OCI-LY7 (cell line): ENCODE data around the gene SLC19A1. TPM values are rescaled to one million over a fixed set of nuclear protein-coding genes. Genes with fewer than 3 reads are reported as not detected.

ENCODE experiments used
- BruUV-seq: library from RNA; stranded (reverse); fragments of 400-500 nt; replicated peaks from 2 replicates; lab custom pipeline; 2021; lab: Mats Ljungman, UMichigan
- CTCF ChIA-PET: fragments of 300-600 bp; sonication (Branson Sonifier 250); formaldehyde crosslinking; loops from one replicate; lab custom pipeline; 2022; ENCODE audit warnings: antibody characterized with exemption; ENCODE audit not compliant: unreplicated experiment; lab: Charles Lee
- POLR2A ChIA-PET: fragments of 300-600 bp; sonication (Branson Sonifier 250); formaldehyde crosslinking; loops from one replicate; lab custom pipeline; 2022; ENCODE audit warnings: antibody characterized with exemption; lab: Charles Lee
- DNase-seq: peaks from one replicate; pipeline ENCODE4 v3.0.0-alpha.2; 2015; ENCODE audit warnings: low spot score
- H2AFZ ChIP-seq: fragments of 200-600 bp; sonication (generic), shearing (Covaris generic); 2 replicates; pipeline ENCODE4 v1.6.1; 2014; ENCODE audit warnings: mild to moderate bottlenecking, antibody characterized with exemption, low read length, moderate library complexity
- H3K27ac ChIP-seq: fragments of 200-600 bp; sonication (generic); 2 replicates; pipeline ENCODE4 v1.5.1; 2014; ENCODE audit warnings: mixed run types, low read depth, mild to moderate bottlenecking, moderate library complexity, low read length, inconsistent platforms; ENCODE audit not compliant: poor library complexity, severe bottlenecking
- H3K36me3 ChIP-seq: fragments of 200-600 bp; sonication (generic); 2 replicates; pipeline ENCODE4 v1.6.1; 2014; ENCODE audit warnings: mild to moderate bottlenecking, antibody characterized with exemption, low read length, moderate library complexity, mixed read lengths; ENCODE audit not compliant: insufficient read depth
- H3K4me1 ChIP-seq: fragments of 200-600 bp; sonication (generic); 2 replicates; pipeline ENCODE4 v1.5.1; 2014; ENCODE audit warnings: mild to moderate bottlenecking, low read length; ENCODE audit not compliant: insufficient read depth, poor library complexity, severe bottlenecking
- H3K4me2 ChIP-seq: fragments of 200-600 bp; sonication (generic); 2 replicates; pipeline ENCODE4 v1.6.1; 2014; ENCODE audit warnings: mild to moderate bottlenecking, low read length
- H3K4me3 ChIP-seq: fragments of 200-600 bp; sonication (generic); 2 replicates; pipeline ENCODE4 v1.5.1; 2014; ENCODE audit warnings: mild to moderate bottlenecking, low read depth, low read length; ENCODE audit not compliant: poor library complexity, severe bottlenecking
- H3K79me2 ChIP-seq: fragments of 200-600 bp; sonication (generic); 2 replicates; pipeline ENCODE4 v1.6.1; 2016; ENCODE audit warnings: low read depth, mild to moderate bottlenecking, low read length, moderate library complexity, mixed read lengths; ENCODE audit not compliant: insufficient read depth
- H3K9me2 ChIP-seq: fragments of 200-600 bp; sonication (generic); 2 replicates; pipeline ENCODE4 v1.6.1; 2016; ENCODE audit warnings: mild to moderate bottlenecking, low read length, mixed read lengths; ENCODE audit not compliant: insufficient read depth
- H3K9me3 ChIP-seq: fragments of 200-600 bp; sonication (generic); 2 replicates; pipeline ENCODE4 v1.6.1; 2014; ENCODE audit warnings: mild to moderate bottlenecking, mixed run types, low read length, mixed read lengths
- H4K20me1 ChIP-seq: fragments of 200-600 bp; sonication (generic); 2 replicates; pipeline ENCODE4 v1.6.1; 2014; ENCODE audit warnings: mild to moderate bottlenecking, antibody characterized with exemption, low read length, moderate library complexity, mixed read lengths; ENCODE audit not compliant: insufficient read depth
- EZH2phosphoT487 ChIP-seq: fragments of 200-600 bp; sonication (generic); IDR thresholded peaks from 2 replicates; pipeline ENCODE4 v1.6.1; 2018; ENCODE audit warnings: low read depth, borderline replicate concordance, mild to moderate bottlenecking, mixed run types, antibody characterized with exemption, low read length, moderate library complexity, mixed read lengths
- intact Hi-C: fragments of 100-400 bp; cut with micrococcal nuclease; formaldehyde crosslinking; loops from one replicate; pipeline ENCODE4 v1.10.0; 2022; ENCODE audit not compliant: unreplicated experiment
- total RNA-seq, 2 experiments: library from RNA; depleted of rRNA in 1 of 2; stranded (reverse); fragments of >200 nt in 1 of 2; shearing (Covaris generic) in 1 of 2; gene quantifications; 2 replicates each; pipeline ENCODE4 v1.2.3, GENCODE V29; 2014 to 2022
- TF ChIP-seq, protein P1 (sequence below): fragments of 200-600 bp; sonication (generic); conservative IDR thresholded peaks from 2 replicates; pipeline ENCODE4 v1.5.1; 2014; ENCODE audit warnings: mild to moderate bottlenecking, antibody characterized with exemption, low read length, moderate library complexity, mixed read lengths

SLC19A1 gene
- total RNA-seq, 2 experiments from 2014 or later = 17.9 to 41.2 TPM

DNA sequence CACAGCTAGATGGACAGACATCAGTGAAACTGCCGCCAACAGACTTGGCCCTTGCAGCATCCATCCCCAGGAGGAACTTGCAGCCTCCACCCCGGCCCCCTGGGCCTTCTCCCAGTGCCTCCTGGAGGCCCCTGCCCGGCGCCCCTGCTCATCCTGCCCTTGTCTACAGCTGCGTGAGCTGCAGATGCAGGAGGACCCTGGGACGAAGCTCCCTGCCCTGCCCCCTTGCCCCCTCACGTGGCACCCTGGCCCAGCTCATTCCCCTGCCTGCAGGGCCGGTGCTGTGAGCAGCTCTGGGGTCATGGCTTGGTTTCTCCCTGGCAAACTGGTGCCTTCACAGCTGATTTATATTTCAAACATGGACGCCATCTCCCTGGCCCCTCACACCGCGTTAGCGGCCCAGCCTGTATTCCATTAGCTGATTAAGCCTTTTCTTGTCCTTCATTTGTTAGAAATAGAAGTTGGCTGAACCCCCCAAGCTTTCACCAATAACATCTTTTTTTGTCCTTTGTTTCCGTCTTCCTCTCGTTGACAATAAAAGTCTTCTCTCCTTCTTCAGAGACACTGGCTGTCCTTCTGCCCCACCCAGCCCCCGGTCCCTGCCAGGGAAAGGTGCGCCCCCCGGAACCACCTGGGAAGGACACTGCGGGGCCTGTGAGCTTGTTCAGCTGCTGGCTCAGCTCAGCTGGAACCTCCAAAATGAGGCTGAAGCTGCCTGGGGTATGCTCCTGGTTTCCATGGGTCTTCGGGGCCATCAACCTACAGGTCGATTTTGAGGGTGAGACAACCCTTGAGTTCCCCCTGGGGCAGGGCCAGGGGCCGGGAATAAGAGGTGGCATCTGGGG, 34.0 kb upstream of the SLC19A1 start:
- TF ChIP-seq EZH2phosphoT487 = no peak
- TF ChIP-seq, protein P1, sequence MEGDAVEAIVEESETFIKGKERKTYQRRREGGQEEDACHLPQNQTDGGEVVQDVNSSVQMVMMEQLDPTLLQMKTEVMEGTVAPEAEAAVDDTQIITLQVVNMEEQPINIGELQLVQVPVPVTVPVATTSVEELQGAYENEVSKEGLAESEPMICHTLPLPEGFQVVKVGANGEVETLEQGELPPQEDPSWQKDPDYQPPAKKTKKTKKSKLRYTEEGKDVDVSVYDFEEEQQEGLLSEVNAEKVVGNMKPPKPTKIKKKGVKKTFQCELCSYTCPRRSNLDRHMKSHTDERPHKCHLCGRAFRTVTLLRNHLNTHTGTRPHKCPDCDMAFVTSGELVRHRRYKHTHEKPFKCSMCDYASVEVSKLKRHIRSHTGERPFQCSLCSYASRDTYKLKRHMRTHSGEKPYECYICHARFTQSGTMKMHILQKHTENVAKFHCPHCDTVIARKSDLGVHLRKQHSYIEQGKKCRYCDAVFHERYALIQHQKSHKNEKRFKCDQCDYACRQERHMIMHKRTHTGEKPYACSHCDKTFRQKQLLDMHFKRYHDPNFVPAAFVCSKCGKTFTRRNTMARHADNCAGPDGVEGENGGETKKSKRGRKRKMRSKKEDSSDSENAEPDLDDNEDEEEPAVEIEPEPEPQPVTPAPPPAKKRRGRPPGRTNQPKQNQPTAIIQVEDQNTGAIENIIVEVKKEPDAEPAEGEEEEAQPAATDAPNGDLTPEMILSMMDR = no peak
- ChIA-PET POLR2A (no interaction called here), CTCF (no interaction called here)
- H3K4me2 ChIP-seq = no peak overlapping the region
- H3K27ac ChIP-seq = no peak overlapping the region
- H3K9me3 ChIP-seq = no peaks in the 10 kb centered on the region
- H3K79me2 ChIP-seq = no peaks in the 10 kb centered on the region
- intact Hi-C loops = no loop called here
- no peaks in the 10 kb centered on the region for H3K36me3 ChIP-seq
- no peaks in the 10 kb centered on the region for H3K9me2 ChIP-seq
- H2AFZ ChIP-seq = no peak overlapping the region
- no peaks in the 10 kb centered on the region for H4K20me1 ChIP-seq
- H3K4me1 ChIP-seq = no peaks in the 10 kb centered on the region
- H3K4me3 ChIP-seq = no peak overlapping the region
- DNase-seq = no peak
- no TSS peak for BruUV-seq

DNA sequence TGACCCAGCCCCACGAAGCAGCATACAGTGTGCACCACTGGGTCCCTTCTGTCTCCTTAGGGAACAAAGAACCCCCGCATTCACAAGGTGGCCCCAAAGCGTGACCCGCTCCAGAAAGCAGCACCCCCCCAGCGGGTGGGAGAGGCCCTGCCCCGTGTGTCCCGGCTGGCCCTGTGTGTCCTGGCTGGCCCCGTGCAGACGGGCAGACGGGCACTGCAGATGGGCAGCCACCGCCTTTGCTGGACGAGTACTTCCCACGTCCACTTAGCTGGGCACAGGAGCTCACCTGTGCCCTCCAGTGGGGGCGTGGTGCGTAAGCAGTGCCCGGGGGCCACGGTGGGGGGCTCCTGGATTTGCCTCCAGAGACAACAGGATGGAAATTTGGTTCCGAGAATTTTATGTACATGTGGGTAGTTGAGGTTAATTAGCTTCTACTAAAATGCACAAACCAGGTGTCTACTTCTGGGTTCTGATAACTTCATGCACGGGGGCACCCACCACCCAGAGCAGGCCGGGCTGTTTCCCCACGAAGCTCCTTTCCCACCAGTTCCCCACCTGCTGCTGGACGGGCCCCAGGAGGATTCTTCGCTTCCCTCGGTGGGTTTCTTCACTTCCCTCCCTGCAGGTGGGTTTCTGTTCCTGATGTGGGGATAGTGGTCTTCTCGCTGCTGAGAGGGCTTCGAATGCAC, 33.2 kb upstream of the SLC19A1 start:
- TF ChIP-seq, protein P1 = no peak
- TF ChIP-seq EZH2phosphoT487 = no peak
- Histone ChIP-seq H3K9me3 (no peaks in the 10 kb centered on the region), H3K79me2 (no peaks in the 10 kb centered on the region), H3K4me2 (no peak overlapping the region), H2AFZ (no peak overlapping the region), H3K4me1 (no peaks in the 10 kb centered on the region), H3K36me3 (no peaks in the 10 kb centered on the region), H3K27ac (no peak overlapping the region), H4K20me1 (no peaks in the 10 kb centered on the region), H3K4me3 (no peak overlapping the region), H3K9me2 (no peaks in the 10 kb centered on the region)
- no TSS peak for BruUV-seq
- CTCF ChIA-PET = no interaction called here
- DNase-seq = no peak
- intact Hi-C loops = no loop called here
- POLR2A ChIA-PET = no interaction called here

DNA sequence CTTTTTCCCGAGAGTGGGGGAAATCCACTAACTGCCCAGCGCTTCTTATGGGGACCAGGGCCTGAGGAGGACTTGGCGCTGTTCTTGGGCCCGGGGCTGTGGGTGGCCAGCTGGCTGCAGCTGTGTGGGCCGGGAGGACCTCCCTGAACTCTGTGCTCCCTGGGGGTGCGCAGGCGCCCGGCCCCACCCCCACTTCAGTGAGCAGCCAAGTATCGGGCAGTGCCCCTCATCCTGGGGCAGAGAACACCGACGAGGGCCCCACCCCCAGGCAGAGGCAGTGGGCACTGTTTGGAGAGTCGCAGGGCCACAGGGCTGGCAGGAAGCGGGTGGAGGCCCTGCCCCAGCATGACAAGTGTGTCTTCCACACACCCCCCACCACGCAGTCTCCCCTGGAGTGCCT, 32.5 kb upstream of the SLC19A1 start:
- Histone ChIP-seq H3K79me2 (no peaks in the 10 kb centered on the region), H3K4me3 (no peak overlapping the region), H3K36me3 (no peaks in the 10 kb centered on the region), H2AFZ (no peak overlapping the region), H3K4me1 (no peaks in the 10 kb centered on the region), H4K20me1 (no peaks in the 10 kb centered on the region), H3K4me2 (no peak overlapping the region), H3K9me2 (no peaks in the 10 kb centered on the region), H3K27ac (no peak overlapping the region), H3K9me3 (no peaks in the 10 kb centered on the region)
- no peak for DNase-seq
- POLR2A ChIA-PET = no interaction called here
- CTCF ChIA-PET = no interaction called here
- no TSS peak for BruUV-seq
- TF ChIP-seq EZH2phosphoT487 = no peak
- TF ChIP-seq, protein P1 = no peak
- intact Hi-C loops = no loop called here
